ENCODE measurements around the gene WDR1.

DNA sequence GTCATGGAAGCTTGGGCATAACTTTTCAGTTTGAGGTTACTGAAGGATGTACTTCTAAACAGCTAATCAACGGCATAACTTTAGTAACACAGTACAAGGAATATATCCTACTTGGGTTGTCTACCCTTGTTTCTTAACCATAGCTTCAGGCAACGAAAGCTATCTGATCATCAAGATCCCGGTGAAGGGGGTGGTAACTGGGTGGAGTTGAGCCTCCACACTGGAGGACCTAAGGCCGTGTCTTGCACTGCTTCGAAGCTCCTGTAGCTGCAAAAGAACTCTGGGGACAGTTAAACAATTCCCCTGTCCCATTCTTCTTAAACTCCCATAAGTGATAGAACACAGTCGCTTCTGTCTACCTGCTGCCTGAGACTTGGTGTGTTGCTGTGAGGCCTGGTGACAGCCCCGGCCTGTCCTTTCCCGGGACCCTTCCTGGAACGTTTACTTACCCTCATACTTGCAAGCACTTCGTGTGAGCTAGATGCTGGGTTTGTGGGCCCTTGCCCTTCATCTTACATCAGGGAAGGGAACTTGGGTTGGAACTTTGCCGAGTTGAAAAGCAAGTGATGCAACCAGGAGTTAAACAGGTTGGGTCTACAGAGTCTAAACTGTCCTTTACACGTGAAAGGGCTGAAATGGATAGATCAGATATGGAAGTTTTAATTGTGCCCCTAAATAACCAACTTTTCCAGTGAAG lies 5.8 kb upstream of the WDR1 start:
- no peak for TF ChIP-seq POLR2A (IDR thresholded peaks at IDR 0.05)
- TF ChIP-seq, protein P1, sequence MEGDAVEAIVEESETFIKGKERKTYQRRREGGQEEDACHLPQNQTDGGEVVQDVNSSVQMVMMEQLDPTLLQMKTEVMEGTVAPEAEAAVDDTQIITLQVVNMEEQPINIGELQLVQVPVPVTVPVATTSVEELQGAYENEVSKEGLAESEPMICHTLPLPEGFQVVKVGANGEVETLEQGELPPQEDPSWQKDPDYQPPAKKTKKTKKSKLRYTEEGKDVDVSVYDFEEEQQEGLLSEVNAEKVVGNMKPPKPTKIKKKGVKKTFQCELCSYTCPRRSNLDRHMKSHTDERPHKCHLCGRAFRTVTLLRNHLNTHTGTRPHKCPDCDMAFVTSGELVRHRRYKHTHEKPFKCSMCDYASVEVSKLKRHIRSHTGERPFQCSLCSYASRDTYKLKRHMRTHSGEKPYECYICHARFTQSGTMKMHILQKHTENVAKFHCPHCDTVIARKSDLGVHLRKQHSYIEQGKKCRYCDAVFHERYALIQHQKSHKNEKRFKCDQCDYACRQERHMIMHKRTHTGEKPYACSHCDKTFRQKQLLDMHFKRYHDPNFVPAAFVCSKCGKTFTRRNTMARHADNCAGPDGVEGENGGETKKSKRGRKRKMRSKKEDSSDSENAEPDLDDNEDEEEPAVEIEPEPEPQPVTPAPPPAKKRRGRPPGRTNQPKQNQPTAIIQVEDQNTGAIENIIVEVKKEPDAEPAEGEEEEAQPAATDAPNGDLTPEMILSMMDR (IDR thresholded peaks at IDR 0.05), result no peak

All from transverse colon (tissue), 3 donors.